SK-N-SH (cell line): ENCODE measurements around the gene MCM9. TPM values are rescaled to one million over a fixed set of nuclear protein-coding genes. Genes with fewer than 3 reads are reported as not detected.

Source experiments
- CTCF ChIA-PET: fragments of 300-600, 350-600 bp; formaldehyde crosslinking; extraction: SDS; loops from one replicate; lab custom pipeline; 2021; lab: Yijun Ruan, JAX
- POLR2A ChIA-PET: fragments of 350-600 bp; sonication (Branson Sonifier 250); formaldehyde crosslinking; extraction: SDS; loops from one replicate; lab custom pipeline; 2020; ENCODE audit warnings: antibody characterized with exemption, inconsistent platforms; lab: Yijun Ruan, JAX
- DNase-seq: peaks from one replicate; pipeline ENCODE4 v3.0.0; 2012
- H2AFZ ChIP-seq: fragments of 200-600 bp; sonication (generic); 2 replicates; pipeline ENCODE4 v1.8.1; 2016; ENCODE audit warnings: antibody characterized with exemption, mild to moderate bottlenecking, low read depth
- H3F3A ChIP-seq: fragments of 200-600 bp; sonication (generic); replicated peaks from 2 replicates; pipeline ENCODE3; 2016; ENCODE audit warnings: antibody characterized with exemption, mild to moderate bottlenecking; ENCODE audit not compliant: insufficient read depth
- H3K27ac ChIP-seq, 2 experiments: fragments of 200-500 bp in 1 of 2; fragments of 200-600 bp in 1 of 2; sonication (Bioruptor generic) in 1 of 2; sonication (generic), shearing (Covaris generic) in 1 of 2; 2 replicates each; pipeline versions ENCODE4 v1.5.1 to v1.6.1; 2014 to 2016; ENCODE audit warnings: low read depth in 2 of 2, inconsistent platforms in 1 of 2, low read length in 1 of 2, mild to moderate bottlenecking in 1 of 2, mixed read lengths in 1 of 2
- H3K27me3 ChIP-seq: fragments of 200-600 bp; sonication (generic), shearing (Covaris generic); 2 replicates; pipeline ENCODE4 v1.6.1; 2016; ENCODE audit warnings: mixed run types; ENCODE audit not compliant: insufficient read depth
- H3K36me3 ChIP-seq, 2 experiments: fragments of 200-500 bp in 1 of 2; fragments of 200-600 bp in 1 of 2; sonication (Bioruptor generic) in 1 of 2; sonication (generic) in 1 of 2; replicated peaks in 1 of 2; 2 replicates each; pipeline versions ENCODE3 to v1.5.1; 2014 to 2016; ENCODE audit warnings: low read length in 1 of 2, mild to moderate bottlenecking in 1 of 2; ENCODE audit not compliant: insufficient read depth in 2 of 2, control insufficient read depth in 1 of 2
- H3K4me1 ChIP-seq, 2 experiments: fragments of 200-500 bp in 1 of 2; fragments of 200-600 bp in 1 of 2; sonication (Bioruptor generic) in 1 of 2; sonication (generic), shearing (Covaris generic) in 1 of 2; 2 replicates each; pipeline versions ENCODE4 v1.5.1 to v1.6.1; 2014 to 2016; ENCODE audit warnings: low read depth in 1 of 2, low read length in 1 of 2, mixed run types in 1 of 2; ENCODE audit not compliant: insufficient read depth in 2 of 2, control insufficient read depth in 1 of 2
- H3K4me2 ChIP-seq: fragments of 200-600 bp; sonication (generic), shearing (Covaris generic); 2 replicates; pipeline ENCODE4 v1.6.1; 2017; ENCODE audit warnings: mixed run types
- H3K4me3 ChIP-seq, 2 experiments: fragments of 200-500 bp in 1 of 2; fragments of 200-600 bp in 1 of 2; sonication (Bioruptor generic) in 1 of 2; sonication (generic), shearing (Covaris generic) in 1 of 2; 2 replicates each; pipeline versions ENCODE4 v1.5.1 to v1.8.1; 2014 to 2016; ENCODE audit warnings: low read depth in 2 of 2, inconsistent platforms in 1 of 2, low read length in 1 of 2, mild to moderate bottlenecking in 1 of 2, mixed read lengths in 1 of 2, moderate library complexity in 1 of 2
- H3K79me2 ChIP-seq: fragments of 200-600 bp; sonication (generic); 2 replicates; pipeline ENCODE4 v1.8.1; 2017; ENCODE audit warnings: mild to moderate bottlenecking; ENCODE audit not compliant: insufficient read depth
- H3K9ac ChIP-seq: fragments of 200-600 bp; sonication (generic); 2 replicates; pipeline ENCODE4 v1.6.1; 2017; ENCODE audit warnings: mixed run types
- H3K9me2 ChIP-seq: fragments of 200-600 bp; sonication (generic); 2 replicates; pipeline ENCODE4 v1.6.1; 2017; ENCODE audit warnings: mixed run types
- H3K9me3 ChIP-seq: fragments of 200-600 bp; sonication (generic); 2 replicates; pipeline ENCODE4 v1.6.1; 2017; ENCODE audit warnings: mixed run types, mild to moderate bottlenecking, moderate library complexity
- H4K20me1 ChIP-seq: fragments of 200-600 bp; sonication (generic); 2 replicates; pipeline ENCODE4 v1.6.1; 2017; ENCODE audit warnings: mild to moderate bottlenecking, mixed run types; ENCODE audit not compliant: insufficient read depth
- CHD2 ChIP-seq: fragments of 150-350 bp; IDR thresholded peaks from 2 replicates; pipeline ENCODE4 v1.6.1; 2018; ENCODE audit warnings: low read length; ENCODE audit not compliant: partially characterized antibody
- ELF1 ChIP-seq: IDR thresholded peaks from 2 replicates; pipeline ENCODE4 v1.4.0; 2012
- EP300 ChIP-seq, 2 experiments: IDR thresholded peaks; 2 replicates each; pipeline versions ENCODE4 v1.4.0 to v1.6.1; 2012; ENCODE audit warnings: borderline replicate concordance in 1 of 2, low read depth in 1 of 2, low read length in 1 of 2
- EZH2phosphoT487 ChIP-seq: fragments of 200-600 bp; sonication (generic); IDR thresholded peaks from 2 replicates; pipeline ENCODE4 v1.6.1; 2017; ENCODE audit warnings: low read depth, mixed run types, mild to moderate bottlenecking, antibody characterized with exemption, moderate library complexity, borderline replicate concordance
- FOXJ3 ChIP-seq: sonication (generic); formaldehyde crosslinking; IDR thresholded peaks from 2 replicates; pipeline ENCODE4 v1.5.1; 2020; ENCODE audit warnings: mild to moderate bottlenecking, missing genetic modification reagents
- FOXM1 ChIP-seq: IDR thresholded peaks from 2 replicates; pipeline ENCODE4 v1.4.0; 2012; ENCODE audit warnings: low read depth, mild to moderate bottlenecking
- GABPA ChIP-seq: IDR thresholded peaks from 2 replicates; pipeline ENCODE4 v1.4.0; 2012; ENCODE audit warnings: low read depth, mild to moderate bottlenecking
- JUND ChIP-seq: IDR thresholded peaks from 2 replicates; pipeline ENCODE4 v1.4.0; 2012
- NFIC ChIP-seq: IDR thresholded peaks from 2 replicates; pipeline ENCODE4 v1.4.0; 2012; ENCODE audit warnings: borderline replicate concordance
- NRF1 ChIP-seq: IDR thresholded peaks from 2 replicates; pipeline ENCODE4 v1.6.1; 2012; ENCODE audit warnings: low read depth, mild to moderate bottlenecking, low read length
- POLR2AphosphoS5 ChIP-seq: IDR thresholded peaks from 2 replicates; pipeline ENCODE4 v1.6.1; 2012; ENCODE audit warnings: low read depth, low read length
- RAD21 ChIP-seq: IDR thresholded peaks from 2 replicates; pipeline ENCODE4 v1.6.1; 2012; ENCODE audit warnings: mild to moderate bottlenecking, low read length
- RXRA ChIP-seq: IDR thresholded peaks from 2 replicates; pipeline ENCODE4 v1.4.0; 2012; ENCODE audit warnings: low read depth, mild to moderate bottlenecking, borderline replicate concordance
- SIN3A ChIP-seq: IDR thresholded peaks from 2 replicates; pipeline ENCODE4 v1.6.1; 2012; ENCODE audit warnings: low read depth, mild to moderate bottlenecking, low read length, moderate library complexity, borderline replicate concordance
- YY1 ChIP-seq: IDR thresholded peaks from 2 replicates; pipeline ENCODE4 v1.4.0; 2012; ENCODE audit warnings: low read depth, mild to moderate bottlenecking
- WGBS: methylation state at CpG from one replicate; pipeline ENCODE4 v1.1.6; 2017; ENCODE audit warnings: low lambda C conversion rate; 5-methylcytosine and 5-hydroxymethylcytosine counted together
- polyA plus RNA-seq, 3 experiments: library from polyadenylated mRNA; depleted of rRNA; stranded (reverse); fragments of >200 nt; gene quantifications; 2 replicates each; pipeline ENCODE4 v1.2.3, GENCODE V29; 2012
- TF ChIP-seq, protein P1 (sequence below): IDR thresholded peaks from 2 replicates; pipeline ENCODE4 v1.4.0; 2012; ENCODE audit warnings: low read depth
- TF ChIP-seq, protein P2 (sequence below): fragments of 200-600 bp; sonication (generic); IDR thresholded peaks from 2 replicates; pipeline ENCODE4 v1.6.1; 2017; ENCODE audit warnings: antibody characterized with exemption, mild to moderate bottlenecking, moderate library complexity

MCM9 gene
- polyA plus RNA-seq, 1 of the 3 experiments (the other 2 are of a cell fraction), result 1.7 TPM

DNA sequence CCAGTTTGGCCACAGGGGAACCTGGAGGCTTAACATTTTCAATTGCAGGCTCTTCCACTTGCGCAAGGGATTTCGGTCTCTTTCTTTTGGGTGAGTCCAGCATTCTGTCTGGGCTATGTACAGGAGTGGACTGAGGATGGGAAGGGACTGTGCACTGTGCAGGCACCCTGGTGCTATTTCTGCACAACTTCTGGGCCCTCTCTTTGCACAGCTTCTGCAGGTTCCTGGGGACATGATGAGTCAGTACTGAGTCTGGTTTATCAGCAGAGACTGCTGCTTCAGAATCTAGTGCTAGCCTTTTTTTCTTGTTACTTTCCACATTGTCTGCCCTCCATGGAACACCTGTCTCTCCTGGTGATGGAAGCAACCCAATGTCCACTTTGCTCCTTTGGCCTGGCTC, 119.5 kb downstream of the MCM9 start:
- Histone ChIP-seq H3K27me3 (no peaks in the 10 kb centered on the region), H3K4me3 (no peak overlapping the region), H3K79me2 (no peaks in the 10 kb centered on the region), H3K4me1 (no peaks in the 10 kb centered on the region), H4K20me1 (no peaks in the 10 kb centered on the region), H2AFZ (no peak overlapping the region), H3K9me3 (no peaks in the 10 kb centered on the region), H3K36me3 (peaks cover 3 to 18% of the 10 kb centered on the region in 2 experiments), H3F3A (no peaks in the 10 kb centered on the region), H3K4me2 (no peak overlapping the region), H3K27ac (no peak overlapping the region), H3K9me2 (no peaks in the 10 kb centered on the region), H3K9ac (no peak overlapping the region)
- ChIA-PET CTCF (interaction anchor here (2.1 kb wide), 1 partner anchor 15 kb away, joined by 7 read pairs; no protein-coding TSS in a partner anchor), POLR2A (no interaction called here)
- TF ChIP-seq NRF1, result no peak
- no peak for TF ChIP-seq JUND
- no peak for TF ChIP-seq EZH2phosphoT487
- no peak for TF ChIP-seq NFIC
- no peak for TF ChIP-seq ELF1
- no peak for TF ChIP-seq YY1
- no peak for TF ChIP-seq GABPA
- no peak for TF ChIP-seq RXRA
- 95% methylated on average over 2 of the region's 2 CpGs for WGBS
- DNase-seq, result no peak

GRCh38 chr6:118813775-118814174, 121.2 kb downstream of the MCM9 start:
- H3K9ac ChIP-seq, result no peak overlapping the region
- H3K27ac ChIP-seq, result no peak overlapping the region
- no peak overlapping the region for H3K4me2 ChIP-seq
- WGBS, result 87% methylated on average over 2 of the region's 2 CpGs
- H3K9me3 ChIP-seq, result no peaks in the 10 kb centered on the region
- no peak overlapping the region for H3K4me3 ChIP-seq
- H4K20me1 ChIP-seq, result no peaks in the 10 kb centered on the region
- CTCF ChIA-PET, result interaction anchor here (1.4 kb wide), 1 partner anchor 13 kb away, joined by 4 read pairs; no protein-coding TSS in a partner anchor
- no peaks in the 10 kb centered on the region for H3K9me2 ChIP-seq
- H3K79me2 ChIP-seq, result no peaks in the 10 kb centered on the region
- H3K36me3 ChIP-seq, result peaks cover 3 to 18% of the 10 kb centered on the region in 2 experiments
- POLR2A ChIA-PET, result no interaction called here
- no peaks in the 10 kb centered on the region for H3F3A ChIP-seq
- no peak for DNase-seq
- no peaks in the 10 kb centered on the region for H3K27me3 ChIP-seq
- no peak overlapping the region for H2AFZ ChIP-seq
- TF ChIP-seq GABPA, result no peak
- TF ChIP-seq CHD2, result no peak
- TF ChIP-seq ELF1, result no peak
- H3K4me1 ChIP-seq, result peaks cover 0 to 2% of the 10 kb centered on the region in 2 experiments; a peak in 1 of 4 replicates

DNA sequence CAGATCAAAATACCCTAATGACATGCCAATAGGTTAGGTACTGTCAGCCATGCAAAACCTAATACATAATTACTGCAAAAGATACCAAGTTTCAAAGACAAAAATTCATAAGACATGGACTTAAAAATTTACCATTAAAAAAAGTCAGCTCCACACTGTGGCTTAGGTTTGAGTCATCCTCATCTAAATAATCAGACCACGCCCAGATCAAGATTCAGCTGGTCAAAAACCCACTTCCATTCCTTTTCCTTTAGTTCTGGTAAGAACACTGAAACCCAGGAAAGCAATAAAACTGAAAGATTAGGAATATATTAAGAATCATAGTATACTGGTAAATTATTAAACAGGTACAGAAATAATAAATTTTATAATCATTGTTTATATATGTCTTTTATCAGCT, 122.0 kb downstream of the MCM9 start:
- H3K9me2 ChIP-seq, result no peaks in the 10 kb centered on the region
- peaks cover 3 to 18% of the 10 kb centered on the region in 2 experiments for H3K36me3 ChIP-seq
- H2AFZ ChIP-seq, result no peak overlapping the region
- no peak overlapping the region for H3K27ac ChIP-seq
- WGBS, result 92% methylated on average over 1 of the region's 1 CpG
- H3F3A ChIP-seq, result no peaks in the 10 kb centered on the region
- H3K4me1 ChIP-seq, result peaks cover 0 to 2% of the 10 kb centered on the region in 2 experiments; a peak in 1 of 4 replicates
- H3K9me3 ChIP-seq, result no peaks in the 10 kb centered on the region
- H3K9ac ChIP-seq, result no peak overlapping the region
- no peaks in the 10 kb centered on the region for H3K27me3 ChIP-seq
- no peaks in the 10 kb centered on the region for H4K20me1 ChIP-seq
- POLR2A ChIA-PET, result no interaction called here
- TF ChIP-seq FOXJ3, result no peak
- TF ChIP-seq POLR2AphosphoS5, result no peak
- TF ChIP-seq EP300 (IDR thresholded peaks at IDR 0.05; ENCODE audit: borderline replicate concordance in 1 of 2, low read depth in 1 of 2, low read length in 1 of 2), result no peak
- TF ChIP-seq FOXM1, result no peak
- TF ChIP-seq, protein P1, sequence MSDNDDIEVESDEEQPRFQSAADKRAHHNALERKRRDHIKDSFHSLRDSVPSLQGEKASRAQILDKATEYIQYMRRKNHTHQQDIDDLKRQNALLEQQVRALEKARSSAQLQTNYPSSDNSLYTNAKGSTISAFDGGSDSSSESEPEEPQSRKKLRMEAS, result no peak
- no peak for TF ChIP-seq RAD21
- TF ChIP-seq, protein P2, sequence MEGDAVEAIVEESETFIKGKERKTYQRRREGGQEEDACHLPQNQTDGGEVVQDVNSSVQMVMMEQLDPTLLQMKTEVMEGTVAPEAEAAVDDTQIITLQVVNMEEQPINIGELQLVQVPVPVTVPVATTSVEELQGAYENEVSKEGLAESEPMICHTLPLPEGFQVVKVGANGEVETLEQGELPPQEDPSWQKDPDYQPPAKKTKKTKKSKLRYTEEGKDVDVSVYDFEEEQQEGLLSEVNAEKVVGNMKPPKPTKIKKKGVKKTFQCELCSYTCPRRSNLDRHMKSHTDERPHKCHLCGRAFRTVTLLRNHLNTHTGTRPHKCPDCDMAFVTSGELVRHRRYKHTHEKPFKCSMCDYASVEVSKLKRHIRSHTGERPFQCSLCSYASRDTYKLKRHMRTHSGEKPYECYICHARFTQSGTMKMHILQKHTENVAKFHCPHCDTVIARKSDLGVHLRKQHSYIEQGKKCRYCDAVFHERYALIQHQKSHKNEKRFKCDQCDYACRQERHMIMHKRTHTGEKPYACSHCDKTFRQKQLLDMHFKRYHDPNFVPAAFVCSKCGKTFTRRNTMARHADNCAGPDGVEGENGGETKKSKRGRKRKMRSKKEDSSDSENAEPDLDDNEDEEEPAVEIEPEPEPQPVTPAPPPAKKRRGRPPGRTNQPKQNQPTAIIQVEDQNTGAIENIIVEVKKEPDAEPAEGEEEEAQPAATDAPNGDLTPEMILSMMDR, result no peak
- no peak for TF ChIP-seq NFIC
- no peak for TF ChIP-seq SIN3A
- no peak for TF ChIP-seq RXRA
- TF ChIP-seq, all 33 proteins: peak for 0
- Histone ChIP-seq H3K4me3 (no peak overlapping the region), H3K79me2 (no peaks in the 10 kb centered on the region), H3K4me2 (no peak overlapping the region)
- DNase-seq, result no peak
- CTCF ChIA-PET, result interaction anchor here (1.4 kb wide), 1 partner anchor 13 kb away, joined by 4 read pairs; no protein-coding TSS in a partner anchor
